Muscle of leg (tissue), 11 donors: ENCODE data around the gene SIK2. TPM values are rescaled to one million over a fixed set of nuclear protein-coding genes. Genes with fewer than 3 reads are reported as not detected.

ENCODE experiments used
- DNase-seq: peaks from one replicate; pipeline ENCODE4 v3.0.0; 2013
- H3K27ac ChIP-seq: one replicate; pipeline ENCODE4 v1.5.1; 2013; ENCODE audit warnings: mild to moderate bottlenecking, low read length, control low read depth
- H3K27me3 ChIP-seq: one replicate; pipeline ENCODE4 v1.6.1; 2013; ENCODE audit warnings: low read length; ENCODE audit not compliant: control insufficient read depth, insufficient read depth
- H3K36me3 ChIP-seq: one replicate; pipeline ENCODE4 v1.6.1; 2013; ENCODE audit warnings: low read length; ENCODE audit not compliant: control insufficient read depth, insufficient read depth
- H3K4me1 ChIP-seq: one replicate; pipeline ENCODE4 v1.6.1; 2013; ENCODE audit warnings: low read length; ENCODE audit not compliant: control insufficient read depth, insufficient read depth
- H3K4me3 ChIP-seq: one replicate; pipeline ENCODE4 v1.5.1; 2013; ENCODE audit warnings: low read length, control low read depth
- H3K9me3 ChIP-seq: replicated peaks from 2 replicates; pipeline ENCODE4 v1.6.1; 2013; ENCODE audit warnings: low read depth, low read length; ENCODE audit not compliant: control insufficient read depth
- WGBS: methylation state at CpG from one replicate; pipeline ENCODE4 v1.1.5; 2013; ENCODE audit warnings: missing lambda C conversion rate; ENCODE audit not compliant: insufficient coverage; 5-methylcytosine and 5-hydroxymethylcytosine counted together
- polyA plus RNA-seq, 8 donors: library from polyadenylated mRNA; unstranded; fragments of 120-200 nt; gene quantifications; one replicate each; pipeline versions ENCODE4 v1.2.1 to v1.2.3, GENCODE V29; 2013; ENCODE audit warnings: inconsistent platforms in 1 of 8, low replicate concordance in 1 of 8; ENCODE audit not compliant: insufficient read length in 8 of 8, insufficient read depth in 1 of 8
- total RNA-seq: library from RNA; stranded (reverse); fragments of 120-200 nt; gene quantifications from one replicate; pipeline ENCODE4 v1.2.4, GENCODE V29; 2013

Gene SIK2
- total and polyA plus RNA-seq, 9 donors = 14.9 to 27.4 (median 23.2) TPM

GRCh38 chr11:111774955-111775710, 172.9 kb downstream of the SIK2 start:
- Histone ChIP-seq H3K4me3 (no peak overlapping the region), H3K9me3 (no peaks in the 10 kb centered on the region), H3K36me3 (no peaks in the 10 kb centered on the region), H3K27ac (peak overlapping the region; percentile 74), H3K27me3 (no peaks in the 10 kb centered on the region), H3K4me1 (peaks cover 8% of the 10 kb centered on the region)
- 52% methylated on average over 4 of the region's 6 CpGs for WGBS
- DNase-seq = peak; percentile 84

- no peak overlapping the region for H3K27ac ChIP-seq
- peaks cover 8% of the 10 kb centered on the region for H3K4me1 ChIP-seq
- H3K36me3 ChIP-seq = no peaks in the 10 kb centered on the region
- no peaks in the 10 kb centered on the region for H3K9me3 ChIP-seq
- H3K4me3 ChIP-seq = no peak overlapping the region
- H3K27me3 ChIP-seq = no peaks in the 10 kb centered on the region
- WGBS = 100% methylated on average over 3 of the region's 6 CpGs
- no peak for DNase-seq
These were observed 174.3 kb downstream of the SIK2 start for GRCh38 chr11:111776398-111777093.

GRCh38 chr11:111777094-111778046, 175.1 kb downstream of the SIK2 start:
- no CpG with 5 or more reads among the region's 4 CpGs for WGBS
- no peak overlapping the region for H3K27ac ChIP-seq

GRCh38 chr11:111778047-111778558, 175.9 kb downstream of the SIK2 start:
- Histone ChIP-seq H3K27ac (no peak overlapping the region), H3K9me3 (no peaks in the 10 kb centered on the region), H3K4me1 (peaks cover 8% of the 10 kb centered on the region), H3K27me3 (no peaks in the 10 kb centered on the region), H3K4me3 (no peak overlapping the region), H3K36me3 (peaks cover 3% of the 10 kb centered on the region)
- no peak for DNase-seq
- 100% methylated on average over 1 of the region's 3 CpGs for WGBS

More at GRCh38 chr11:111777094-111778046, 175.1 kb downstream of the SIK2 start:
- H3K9me3 ChIP-seq = no peaks in the 10 kb centered on the region
- no peak overlapping the region for H3K4me3 ChIP-seq
- no peaks in the 10 kb centered on the region for H3K36me3 ChIP-seq
- peaks cover 8% of the 10 kb centered on the region for H3K4me1 ChIP-seq
- DNase-seq = peak; percentile 92
- no peaks in the 10 kb centered on the region for H3K27me3 ChIP-seq

- Histone ChIP-seq H3K4me3 (no peak overlapping the region), H3K27ac (no peak overlapping the region), H3K27me3 (no peaks in the 10 kb centered on the region), H3K9me3 (no peaks in the 10 kb centered on the region), H3K36me3 (peaks cover 7% of the 10 kb centered on the region), H3K4me1 (peaks cover 8% of the 10 kb centered on the region)
- no peak for DNase-seq
- 86% methylated on average over 6 of the region's 6 CpGs for WGBS
These were observed 176.9 kb downstream of the SIK2 start for GRCh38 chr11:111779118-111779517.

Other genes starting within 250 kb of the SIK2 start
- gene POU2AF1, start 223.2 kb upstream of the SIK2 start, total RNA-seq = 0.04 TPM
- gene POU2AF1, start 223.2 kb upstream of the SIK2 start, polyA plus RNA-seq = under 1 TPM; 0.05 to 0.39 (median 0.23) TPM
- gene BTG4, start 90.1 kb upstream of the SIK2 start, total RNA-seq = not detected
- gene BTG4, start 90.1 kb upstream of the SIK2 start, polyA plus RNA-seq = not detected
- not detected for gene HOATZ, start 87.7 kb upstream of the SIK2 start, total RNA-seq
- gene HOATZ, start 87.7 kb upstream of the SIK2 start, polyA plus RNA-seq = under 1 TPM in 7 of 8 donors, not detected in 1; 0.09 to 0.60 (median 0.12) TPM
- gene LAYN, start 61.7 kb upstream of the SIK2 start, total RNA-seq = 9.8 TPM
- 1 to 10 TPM; 3.4 to 9.5 (median 6.4) TPM for gene LAYN, start 61.7 kb upstream of the SIK2 start, polyA plus RNA-seq
- 10.1 TPM for gene PPP2R1B, start 163.9 kb downstream of the SIK2 start, total RNA-seq
- gene PPP2R1B, start 163.9 kb downstream of the SIK2 start, polyA plus RNA-seq = 10 to 100 TPM in 5 of 8 donors, 1 to 10 TPM in 3; 8.7 to 15.3 (median 10.9) TPM